ENCODE data around the gene GPR137C.
A peak's percentile ranks its signal among the peaks of the same experiment; 100 is the strongest.
"Not testable (repeated sequence)": the region's sequence is repeated elsewhere in the genome, so short reads cannot be mapped to it uniquely, and the experiment has no call there.

The GPR137C gene

GRCh38 chr14:52568454-52568853, 15.8 kb downstream of the GPR137C start:
- not testable (repeated sequence) for DNase-seq

GRCh38 chr14:52575858-52576257, 23.2 kb downstream of the GPR137C start:
- DNase-seq = no peak

- no peak for DNase-seq
Measured at GRCh38 chr14:52583544-52583943, 30.9 kb downstream of the GPR137C start.

GRCh38 chr14:52589646-52590045, 37.0 kb downstream of the GPR137C start:
- DNase-seq = no peak

- DNase-seq = no peak
Measured at GRCh38 chr14:52590318-52590717, 37.7 kb downstream of the GPR137C start.

GRCh38 chr14:52596320-52596719, 43.7 kb downstream of the GPR137C start:
- no peak for DNase-seq

- no peak for DNase-seq
Measured at GRCh38 chr14:52596861-52597260, 44.2 kb downstream of the GPR137C start.

GRCh38 chr14:52598568-52598967, 45.9 kb downstream of the GPR137C start:
- no peak for DNase-seq

- no peak for DNase-seq
Measured at GRCh38 chr14:52599974-52600373, 47.3 kb downstream of the GPR137C start.

GRCh38 chr14:52602131-52602530, 49.5 kb downstream of the GPR137C start:
- no peak for DNase-seq

GRCh38 chr14:52607061-52607460, 54.4 kb downstream of the GPR137C start:
- DNase-seq = no peak

- DNase-seq = no peak
Measured at GRCh38 chr14:52609445-52610044, 56.9 kb downstream of the GPR137C start.

- DNase-seq = no peak
Measured at GRCh38 chr14:52610187-52610586, 57.6 kb downstream of the GPR137C start.

GRCh38 chr14:52618602-52619001, 66.0 kb downstream of the GPR137C start:
- no peak for DNase-seq

- no peak for DNase-seq
Measured at GRCh38 chr14:52619687-52620086, 67.1 kb downstream of the GPR137C start.

GRCh38 chr14:52640137-52640536, 87.5 kb downstream of the GPR137C start:
- DNase-seq = no peak

GRCh38 chr14:52641745-52642144, 89.1 kb downstream of the GPR137C start:
- DNase-seq = no peak

- no peak for DNase-seq
Measured at GRCh38 chr14:52649511-52649910, 96.9 kb downstream of the GPR137C start.

GRCh38 chr14:52650774-52651173, 98.1 kb downstream of the GPR137C start:
- peak in 1 of 2 experiments; percentile 10 for DNase-seq

- no peak for DNase-seq
Measured at GRCh38 chr14:52656905-52657304, 104.3 kb downstream of the GPR137C start.

- DNase-seq = no peak
Measured at GRCh38 chr14:52660325-52660724, 107.7 kb downstream of the GPR137C start.

GRCh38 chr14:52660832-52661231, 108.2 kb downstream of the GPR137C start:
- DNase-seq = no peak

- peak; percentile 36 to 62 for DNase-seq
Measured at GRCh38 chr14:52661314-52661713, 108.7 kb downstream of the GPR137C start.

- DNase-seq = no peak
Measured at GRCh38 chr14:52663850-52664249, 111.2 kb downstream of the GPR137C start.

- no peak for DNase-seq
Measured at GRCh38 chr14:52678591-52678990, 126.0 kb downstream of the GPR137C start.
